Calu3 (cell line): ENCODE results near the gene B4GAT1. TPM values are rescaled to one million over a fixed set of nuclear protein-coding genes. Genes with fewer than 3 reads are reported as not detected.

Source experiments
- BruUV-seq: library from RNA; stranded (reverse); fragments of 400-500 nt; replicated peaks from 2 replicates; lab custom pipeline; 2021; lab: Mats Ljungman, UMichigan
- CTCF ChIA-PET: fragments of 300-600 bp; sonication (Branson Sonifier 250); formaldehyde crosslinking; loops from one replicate; lab custom pipeline; 2022; ENCODE audit warnings: antibody characterized with exemption; lab: Charles Lee
- DNase-seq: peaks from one replicate; pipeline ENCODE4 v3.0.0; 2022
- H3K27ac Mint-ChIP-seq: one replicate; pipeline ENCODE4 v1.8.0; 2022; ENCODE audit warnings: mixed read lengths; ENCODE audit not compliant: unreplicated experiment
- H3K27me3 Mint-ChIP-seq: one replicate; pipeline ENCODE4 v1.8.0; 2022; ENCODE audit warnings: mixed read lengths; ENCODE audit not compliant: unreplicated experiment
- H3K36me3 Mint-ChIP-seq: one replicate; pipeline ENCODE4 v1.8.0; 2022; ENCODE audit warnings: mild to moderate bottlenecking, moderate library complexity, mixed read lengths; ENCODE audit not compliant: insufficient read depth, unreplicated experiment
- H3K4me1 Mint-ChIP-seq: one replicate; pipeline ENCODE4 v1.8.0; 2022; ENCODE audit warnings: mild to moderate bottlenecking, low read depth, mixed read lengths; ENCODE audit not compliant: unreplicated experiment
- H3K4me3 Mint-ChIP-seq: one replicate; pipeline ENCODE4 v1.8.0; 2022; ENCODE audit warnings: mild to moderate bottlenecking, low read depth, moderate library complexity, mixed read lengths; ENCODE audit not compliant: unreplicated experiment
- H3K9me3 Mint-ChIP-seq: one replicate; pipeline ENCODE4 v1.8.0; 2022; ENCODE audit warnings: low read depth, mixed read lengths; ENCODE audit not compliant: unreplicated experiment
- intact Hi-C: fragments of 100-400 bp; cut with micrococcal nuclease; formaldehyde crosslinking; loops from one replicate; pipeline ENCODE4 v1.10.0; 2022; ENCODE audit not compliant: unreplicated experiment
- total RNA-seq: library from RNA; stranded (reverse); gene quantifications from 2 replicates; pipeline ENCODE4 v1.2.3, GENCODE V29; 2022
- TF ChIP-seq, protein P1 (sequence below): fragments of 200-600 bp; IDR thresholded peaks from one replicate; pipeline ENCODE4 v1.8.0; 2022; ENCODE audit warnings: antibody characterized with exemption; ENCODE audit not compliant: unreplicated experiment

The B4GAT1 gene
- total RNA-seq, 1 experiment from 2014 or later, result 11.8 TPM

DNA sequence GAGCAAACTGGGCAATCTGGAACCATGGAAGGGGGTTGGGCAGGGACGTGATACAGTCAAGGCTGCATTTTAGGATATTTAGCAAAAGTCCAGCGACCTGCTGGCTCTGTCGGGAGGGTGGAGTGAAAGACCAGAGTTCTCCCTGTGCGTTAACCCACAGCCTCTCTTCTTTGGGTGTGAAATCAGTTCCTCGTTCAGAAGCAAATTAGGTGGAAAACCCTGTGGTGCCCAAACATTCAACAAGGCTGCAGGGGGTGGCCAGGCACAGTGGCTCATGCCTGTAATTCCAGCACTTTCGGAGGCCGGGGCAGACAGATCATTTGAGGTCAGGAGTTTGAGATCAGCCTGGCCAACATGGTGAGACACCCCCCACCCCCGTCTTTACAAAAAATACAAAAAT is 49.8 kb downstream of the B4GAT1 start:
- H3K27ac Mint-ChIP-seq, result no peak overlapping the region
- H3K27me3 Mint-ChIP-seq, result peaks cover 38% of the 10 kb centered on the region
- CTCF ChIA-PET, result interaction anchor here (0.6 to 1.5 kb wide), 3 partner anchors 9 to 131 kb away, joined by 3 to 6 read pairs (median 5); partner anchors contain the start of gene YIF1A
- H3K36me3 Mint-ChIP-seq, result peaks cover 3% of the 10 kb centered on the region
- H3K9me3 Mint-ChIP-seq, result no peaks in the 10 kb centered on the region
- H3K4me1 Mint-ChIP-seq, result peaks cover 11% of the 10 kb centered on the region
- no peak for DNase-seq
- intact Hi-C loops, result no loop called here
- H3K4me3 Mint-ChIP-seq, result no peak overlapping the region
- TF ChIP-seq, protein P1, sequence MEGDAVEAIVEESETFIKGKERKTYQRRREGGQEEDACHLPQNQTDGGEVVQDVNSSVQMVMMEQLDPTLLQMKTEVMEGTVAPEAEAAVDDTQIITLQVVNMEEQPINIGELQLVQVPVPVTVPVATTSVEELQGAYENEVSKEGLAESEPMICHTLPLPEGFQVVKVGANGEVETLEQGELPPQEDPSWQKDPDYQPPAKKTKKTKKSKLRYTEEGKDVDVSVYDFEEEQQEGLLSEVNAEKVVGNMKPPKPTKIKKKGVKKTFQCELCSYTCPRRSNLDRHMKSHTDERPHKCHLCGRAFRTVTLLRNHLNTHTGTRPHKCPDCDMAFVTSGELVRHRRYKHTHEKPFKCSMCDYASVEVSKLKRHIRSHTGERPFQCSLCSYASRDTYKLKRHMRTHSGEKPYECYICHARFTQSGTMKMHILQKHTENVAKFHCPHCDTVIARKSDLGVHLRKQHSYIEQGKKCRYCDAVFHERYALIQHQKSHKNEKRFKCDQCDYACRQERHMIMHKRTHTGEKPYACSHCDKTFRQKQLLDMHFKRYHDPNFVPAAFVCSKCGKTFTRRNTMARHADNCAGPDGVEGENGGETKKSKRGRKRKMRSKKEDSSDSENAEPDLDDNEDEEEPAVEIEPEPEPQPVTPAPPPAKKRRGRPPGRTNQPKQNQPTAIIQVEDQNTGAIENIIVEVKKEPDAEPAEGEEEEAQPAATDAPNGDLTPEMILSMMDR, result no peak
- no TSS peak for BruUV-seq

Other genes with a start within 250 kb of the B4GAT1 start
- 41.7 and 46.7 TPM in 2 replicates for gene KLC2, start 89.9 kb downstream of the B4GAT1 start, total RNA-seq
- 144 and 146 TPM in 2 replicates for gene RAB1B, start 79.0 kb downstream of the B4GAT1 start, total RNA-seq
- gene CNIH2, start 69.5 kb downstream of the B4GAT1 start, total RNA-seq, result 2.9 and 3.5 TPM in 2 replicates
- gene YIF1A, start 58.5 kb downstream of the B4GAT1 start, total RNA-seq, result 98.8 and 106 TPM in 2 replicates
- gene TMEM151A, start 55.7 kb downstream of the B4GAT1 start, total RNA-seq, result 1.4 and 3.0 TPM in 2 replicates
- gene CD248, start 30.6 kb downstream of the B4GAT1 start, total RNA-seq, result not detected in 2 replicates
- gene RIN1, start 11.2 kb downstream of the B4GAT1 start, total RNA-seq, result 17.6 and 23.7 TPM in 2 replicates
- 48.1 and 51.0 TPM in 2 replicates for gene BRMS1, start 2.5 kb downstream of the B4GAT1 start, total RNA-seq
- 37.7 and 40.4 TPM in 2 replicates for gene SLC29A2, start 24.1 kb upstream of the B4GAT1 start, total RNA-seq
- not detected in 2 replicates for gene NPAS4, start 73.4 kb upstream of the B4GAT1 start, total RNA-seq
- 76.1 and 79.6 TPM in 2 replicates for gene MRPL11, start 91.2 kb upstream of the B4GAT1 start, total RNA-seq
- 7.6 and 8.1 TPM in 2 replicates for gene PELI3, start 119.3 kb upstream of the B4GAT1 start, total RNA-seq
- gene DPP3, start 132.8 kb upstream of the B4GAT1 start, total RNA-seq, result 57.4 and 58.0 TPM in 2 replicates
- gene BBS1, start 163.0 kb upstream of the B4GAT1 start, total RNA-seq, result 32.2 and 38.2 TPM in 2 replicates
- gene ZDHHC24, start 198.4 kb upstream of the B4GAT1 start, total RNA-seq, result 15.1 and 17.3 TPM in 2 replicates
- not detected in 2 replicates for gene ACTN3, start 199.3 kb upstream of the B4GAT1 start, total RNA-seq
- gene CTSF, start 221.0 kb upstream of the B4GAT1 start, total RNA-seq, result 1.7 TPM in 2 replicates
- 0.91 and 1.0 TPM in 2 replicates for gene CCDC87, start 245.4 kb upstream of the B4GAT1 start, total RNA-seq
- 33.2 and 34.2 TPM in 2 replicates for gene CCS, start 245.6 kb upstream of the B4GAT1 start, total RNA-seq